ENCODE results near the gene MAN2A2.

The MAN2A2 gene

DNA sequence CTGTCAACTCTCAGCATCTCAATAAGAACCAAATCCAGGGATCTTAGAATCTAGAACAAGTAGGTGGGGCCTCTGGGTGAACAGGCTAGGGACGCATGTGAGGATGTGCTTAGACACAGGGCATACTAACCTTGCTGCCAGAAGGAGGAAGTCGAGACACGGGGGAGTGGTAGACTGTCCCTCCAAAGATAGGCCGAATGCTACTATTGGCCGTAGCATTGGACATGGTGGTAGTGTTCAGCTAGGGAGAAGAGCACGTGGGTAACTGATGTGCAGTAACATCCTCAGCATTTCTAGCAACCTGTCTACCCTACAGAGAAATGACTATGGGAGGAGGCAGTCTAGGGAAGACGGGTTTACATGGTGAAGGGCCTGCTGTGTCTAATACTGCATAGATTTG is 67.2 kb downstream of the MAN2A2 start:
- no peak for DNase-seq

DNA sequence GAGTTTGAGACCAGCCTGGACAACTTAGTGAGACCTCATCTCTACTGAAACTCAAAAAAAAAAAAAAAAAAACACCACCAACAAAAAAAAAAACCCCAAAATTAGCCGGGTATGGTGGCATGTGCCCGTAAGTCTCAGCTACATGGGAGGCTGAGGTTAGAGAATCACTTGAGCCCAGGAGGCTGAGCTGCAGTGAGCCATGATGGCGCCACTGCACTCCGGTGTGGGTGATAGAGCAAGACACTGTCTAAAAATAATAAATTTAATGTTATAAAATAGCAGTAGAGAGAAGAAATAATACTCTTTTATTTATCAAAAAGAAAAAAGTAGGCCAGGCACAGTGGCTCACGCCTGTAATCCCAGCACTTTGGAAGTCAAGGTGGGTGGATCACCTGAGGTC is 69.0 kb downstream of the MAN2A2 start:
- no peak for DNase-seq
